Suprapubic skin (tissue), 3 donors: Measurements from ENCODE around the gene CLIP1.

Experiments
- EP300 ChIP-seq: sonication (generic); formaldehyde crosslinking; IDR thresholded peaks from one replicate; pipeline ENCODE4 v1.6.1; 2017; ENCODE audit warnings: antibody characterized with exemption
- POLR2A ChIP-seq, 2 donors: fragments of 450-650 bp; IDR thresholded peaks; one replicate each; pipeline ENCODE4 v1.6.1; 2017; ENCODE audit warnings: antibody characterized with exemption in 2 of 2, mild to moderate bottlenecking in 2 of 2, moderate library complexity in 2 of 2
- TF ChIP-seq, protein P1 (sequence below), 2 donors: fragments of 200-600 bp in 1 of 2; fragments of 450-650 bp in 1 of 2; sonication (generic) in 1 of 2; IDR thresholded peaks; one replicate each; pipeline ENCODE4 v1.5.1; 2016 to 2019; ENCODE audit warnings: antibody characterized with exemption in 2 of 2, mild to moderate bottlenecking in 1 of 2, moderate library complexity in 1 of 2

DNA sequence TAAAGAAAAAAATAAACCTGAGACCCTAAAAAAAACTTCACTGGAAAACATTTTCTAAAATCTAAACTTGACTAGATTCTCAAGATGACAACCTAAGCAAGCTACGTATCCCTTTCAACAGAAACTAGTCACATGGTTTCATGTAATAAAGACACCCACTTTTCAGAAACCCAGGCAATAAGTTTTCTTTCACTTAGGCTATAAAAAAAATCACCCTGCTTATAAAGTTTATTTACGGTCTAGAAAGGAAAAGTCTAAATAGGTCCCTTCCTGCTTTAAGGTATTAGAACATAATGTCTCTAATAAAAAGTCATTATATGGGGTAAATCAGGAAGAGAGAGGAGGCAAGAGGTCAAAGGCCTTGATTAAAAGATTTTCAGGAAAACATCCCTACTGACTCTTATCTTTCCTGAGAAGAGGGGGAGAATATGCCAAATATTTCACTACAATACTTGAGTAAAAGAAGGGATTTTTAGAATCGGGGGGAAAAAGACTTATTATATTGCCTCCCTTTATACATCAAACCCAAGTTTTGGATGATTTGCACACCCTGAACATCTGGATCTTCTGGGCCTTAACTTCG is 9.5 kb downstream of the CLIP1 start:
- TF ChIP-seq, protein P1, sequence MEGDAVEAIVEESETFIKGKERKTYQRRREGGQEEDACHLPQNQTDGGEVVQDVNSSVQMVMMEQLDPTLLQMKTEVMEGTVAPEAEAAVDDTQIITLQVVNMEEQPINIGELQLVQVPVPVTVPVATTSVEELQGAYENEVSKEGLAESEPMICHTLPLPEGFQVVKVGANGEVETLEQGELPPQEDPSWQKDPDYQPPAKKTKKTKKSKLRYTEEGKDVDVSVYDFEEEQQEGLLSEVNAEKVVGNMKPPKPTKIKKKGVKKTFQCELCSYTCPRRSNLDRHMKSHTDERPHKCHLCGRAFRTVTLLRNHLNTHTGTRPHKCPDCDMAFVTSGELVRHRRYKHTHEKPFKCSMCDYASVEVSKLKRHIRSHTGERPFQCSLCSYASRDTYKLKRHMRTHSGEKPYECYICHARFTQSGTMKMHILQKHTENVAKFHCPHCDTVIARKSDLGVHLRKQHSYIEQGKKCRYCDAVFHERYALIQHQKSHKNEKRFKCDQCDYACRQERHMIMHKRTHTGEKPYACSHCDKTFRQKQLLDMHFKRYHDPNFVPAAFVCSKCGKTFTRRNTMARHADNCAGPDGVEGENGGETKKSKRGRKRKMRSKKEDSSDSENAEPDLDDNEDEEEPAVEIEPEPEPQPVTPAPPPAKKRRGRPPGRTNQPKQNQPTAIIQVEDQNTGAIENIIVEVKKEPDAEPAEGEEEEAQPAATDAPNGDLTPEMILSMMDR (IDR thresholded peaks at IDR 0.05), result no peak
- no peak for TF ChIP-seq EP300
- TF ChIP-seq POLR2A (IDR thresholded peaks at IDR 0.05), result no peak
